Smooth muscle cell (in vitro differentiated cells): ENCODE measurements around the gene PKNOX1. TPM values are rescaled to one million over a fixed set of nuclear protein-coding genes. Genes with fewer than 3 reads are reported as not detected.

Experiments used
- DNase-seq: peaks from one replicate; lab custom pipeline; 2025; ENCODE audit not compliant: unreplicated experiment; lab: John Stamatoyannopoulos, UW
- H2AFZ ChIP-seq: fragments of 200-600 bp; sonication (generic); 2 replicates; pipeline ENCODE4 v1.6.0; 2016; ENCODE audit warnings: antibody characterized with exemption, low read depth, mild to moderate bottlenecking
- H3F3A ChIP-seq: fragments of 200-600 bp; sonication (generic); 2 replicates; pipeline ENCODE4 v1.6.0; 2017; ENCODE audit warnings: antibody characterized with exemption, low read depth
- H3K27ac ChIP-seq: fragments of 200-600 bp; sonication (generic); 2 replicates; pipeline ENCODE4 v1.5.1; 2016; ENCODE audit warnings: low read depth, mild to moderate bottlenecking
- H3K27me3 ChIP-seq: fragments of 200-600 bp; sonication (generic); 2 replicates; pipeline ENCODE4 v1.6.1; 2016; ENCODE audit warnings: low read depth, mild to moderate bottlenecking
- H3K36me3 ChIP-seq: fragments of 200-600 bp; sonication (generic); 2 replicates; pipeline ENCODE4 v1.5.1; 2016; ENCODE audit warnings: low read depth
- H3K4me1 ChIP-seq: fragments of 200-600 bp; sonication (generic); 2 replicates; pipeline ENCODE4 v1.5.1; 2016; ENCODE audit warnings: low read depth
- H3K4me2 ChIP-seq: fragments of 200-600 bp; sonication (generic); 2 replicates; pipeline ENCODE4 v1.6.0; 2016; ENCODE audit warnings: mild to moderate bottlenecking
- H3K4me3 ChIP-seq: fragments of 200-600 bp; sonication (generic); 2 replicates; pipeline ENCODE4 v1.5.1; 2016; ENCODE audit warnings: mild to moderate bottlenecking
- H3K79me2 ChIP-seq: fragments of 200-600 bp; sonication (generic); 2 replicates; pipeline ENCODE4 v1.6.0; 2016; ENCODE audit warnings: low read depth, mild to moderate bottlenecking
- H3K9ac ChIP-seq: fragments of 200-600 bp; sonication (generic); 2 replicates; pipeline ENCODE4 v1.6.0; 2016; ENCODE audit warnings: low read depth
- H3K9me3 ChIP-seq: fragments of 200-600 bp; sonication (generic); replicated peaks from 2 replicates; pipeline ENCODE4 v1.5.1; 2016; ENCODE audit warnings: low read depth
- H4K20me1 ChIP-seq: fragments of 200-600 bp; sonication (generic); 2 replicates; pipeline ENCODE4 v1.6.0; 2016; ENCODE audit warnings: low read depth
- WGBS: methylation state at CpG from one replicate; pipeline ENCODE4 v1.1.7; 2016; ENCODE audit warnings: low lambda C conversion rate; 5-methylcytosine and 5-hydroxymethylcytosine counted together
- polyA plus RNA-seq: library from polyadenylated mRNA; unstranded; fragments of >200 nt; fragmentation: Nextera tagmentation; extraction: Ambion mirVana; gene quantifications from 2 replicates; pipeline ENCODE4 v1.2.1, GENCODE V29; 2016
- total RNA-seq: library from RNA; depleted of rRNA; stranded (reverse); fragments of >200 nt; gene quantifications from 2 replicates; pipeline ENCODE4 v1.2.3, GENCODE V29; 2014
- TF ChIP-seq, protein P1 (sequence below): fragments of 200-600 bp; sonication (generic); IDR thresholded peaks from 2 replicates; pipeline ENCODE4 v1.5.1; 2017; ENCODE audit warnings: borderline replicate concordance, mild to moderate bottlenecking, antibody characterized with exemption; ENCODE audit not compliant: insufficient read depth, poor library complexity, severe bottlenecking

The PKNOX1 gene
- total and polyA plus RNA-seq, 2 experiments from 2014 or later, result 20.4 to 28.5 TPM

DNA sequence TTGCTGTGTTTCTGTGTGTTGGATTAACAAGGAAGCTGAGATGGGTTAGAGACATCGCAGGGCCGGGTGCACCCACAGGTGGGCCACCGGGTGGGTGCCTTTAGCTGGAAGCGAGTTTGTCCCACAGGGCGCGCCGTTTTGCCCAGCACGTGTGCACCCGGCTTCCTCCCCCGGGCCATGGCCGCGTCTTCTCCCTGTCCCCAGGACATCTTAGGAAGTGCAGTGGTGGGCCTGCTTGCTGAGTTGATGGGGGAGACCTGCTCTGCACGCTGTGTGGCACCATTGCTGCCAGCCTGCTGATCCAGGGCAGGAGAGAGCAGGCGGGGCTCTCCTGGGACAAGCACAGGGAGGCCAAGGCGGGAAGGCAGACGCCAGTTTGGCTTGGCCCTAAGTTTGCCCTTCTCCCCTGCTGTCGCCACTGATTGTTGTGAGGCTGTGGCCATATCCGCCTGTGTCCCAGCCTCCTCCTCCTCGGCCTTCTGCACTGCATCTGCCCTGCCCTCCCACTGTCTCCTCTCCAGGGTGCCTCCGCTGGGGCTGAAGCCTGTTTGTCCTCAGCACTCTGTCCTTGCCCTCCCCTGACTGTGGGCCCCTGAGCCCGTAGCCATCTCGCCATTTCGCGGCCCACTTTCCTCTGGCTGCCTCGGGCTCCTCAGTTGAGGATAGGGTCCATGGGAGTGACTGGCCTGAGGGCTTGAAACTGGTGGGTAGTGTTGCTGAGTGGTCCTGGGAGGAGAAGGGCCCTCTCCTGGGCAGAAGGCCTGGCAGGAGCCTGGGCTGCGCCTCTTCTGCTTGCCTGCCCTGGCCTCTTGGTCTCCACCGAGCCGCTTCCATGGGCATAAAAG is 47.6 kb downstream of the PKNOX1 start:
- 98% methylated on average over 26 of the region's 28 CpGs for WGBS
- H3K9ac ChIP-seq, result no peak overlapping the region
- no peak overlapping the region for H3K4me2 ChIP-seq
- peaks cover 3% of the 10 kb centered on the region for H3K36me3 ChIP-seq
- H3K4me1 ChIP-seq, result no peaks in the 10 kb centered on the region
- no peak overlapping the region for H2AFZ ChIP-seq
- no peaks in the 10 kb centered on the region for H3K9me3 ChIP-seq
- H3K79me2 ChIP-seq, result no peaks in the 10 kb centered on the region
- H3K27ac ChIP-seq, result no peak overlapping the region
- H3K27me3 ChIP-seq, result no peaks in the 10 kb centered on the region
- TF ChIP-seq, protein P1, sequence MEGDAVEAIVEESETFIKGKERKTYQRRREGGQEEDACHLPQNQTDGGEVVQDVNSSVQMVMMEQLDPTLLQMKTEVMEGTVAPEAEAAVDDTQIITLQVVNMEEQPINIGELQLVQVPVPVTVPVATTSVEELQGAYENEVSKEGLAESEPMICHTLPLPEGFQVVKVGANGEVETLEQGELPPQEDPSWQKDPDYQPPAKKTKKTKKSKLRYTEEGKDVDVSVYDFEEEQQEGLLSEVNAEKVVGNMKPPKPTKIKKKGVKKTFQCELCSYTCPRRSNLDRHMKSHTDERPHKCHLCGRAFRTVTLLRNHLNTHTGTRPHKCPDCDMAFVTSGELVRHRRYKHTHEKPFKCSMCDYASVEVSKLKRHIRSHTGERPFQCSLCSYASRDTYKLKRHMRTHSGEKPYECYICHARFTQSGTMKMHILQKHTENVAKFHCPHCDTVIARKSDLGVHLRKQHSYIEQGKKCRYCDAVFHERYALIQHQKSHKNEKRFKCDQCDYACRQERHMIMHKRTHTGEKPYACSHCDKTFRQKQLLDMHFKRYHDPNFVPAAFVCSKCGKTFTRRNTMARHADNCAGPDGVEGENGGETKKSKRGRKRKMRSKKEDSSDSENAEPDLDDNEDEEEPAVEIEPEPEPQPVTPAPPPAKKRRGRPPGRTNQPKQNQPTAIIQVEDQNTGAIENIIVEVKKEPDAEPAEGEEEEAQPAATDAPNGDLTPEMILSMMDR, result no peak
- H3F3A ChIP-seq, result peaks cover 15% of the 10 kb centered on the region
- no peaks in the 10 kb centered on the region for H4K20me1 ChIP-seq
- DNase-seq, result no peak
- H3K4me3 ChIP-seq, result no peak overlapping the region

- no peak for DNase-seq
- Histone ChIP-seq H3K27ac (no peak overlapping the region), H3K4me3 (no peak overlapping the region), H4K20me1 (no peaks in the 10 kb centered on the region), H3F3A (peaks cover 20% of the 10 kb centered on the region), H3K4me1 (peaks cover 1% of the 10 kb centered on the region), H3K9me3 (no peaks in the 10 kb centered on the region), H3K36me3 (no peaks in the 10 kb centered on the region), H3K4me2 (no peak overlapping the region), H3K79me2 (no peaks in the 10 kb centered on the region), H3K9ac (no peak overlapping the region), H3K27me3 (no peaks in the 10 kb centered on the region), H2AFZ (no peak overlapping the region)
- TF ChIP-seq, protein P1, result no peak
- 87% methylated on average over 8 of the region's 8 CpGs for WGBS
Measured at GRCh38 chr21:43023175-43023574, 48.8 kb downstream of the PKNOX1 start.

DNA sequence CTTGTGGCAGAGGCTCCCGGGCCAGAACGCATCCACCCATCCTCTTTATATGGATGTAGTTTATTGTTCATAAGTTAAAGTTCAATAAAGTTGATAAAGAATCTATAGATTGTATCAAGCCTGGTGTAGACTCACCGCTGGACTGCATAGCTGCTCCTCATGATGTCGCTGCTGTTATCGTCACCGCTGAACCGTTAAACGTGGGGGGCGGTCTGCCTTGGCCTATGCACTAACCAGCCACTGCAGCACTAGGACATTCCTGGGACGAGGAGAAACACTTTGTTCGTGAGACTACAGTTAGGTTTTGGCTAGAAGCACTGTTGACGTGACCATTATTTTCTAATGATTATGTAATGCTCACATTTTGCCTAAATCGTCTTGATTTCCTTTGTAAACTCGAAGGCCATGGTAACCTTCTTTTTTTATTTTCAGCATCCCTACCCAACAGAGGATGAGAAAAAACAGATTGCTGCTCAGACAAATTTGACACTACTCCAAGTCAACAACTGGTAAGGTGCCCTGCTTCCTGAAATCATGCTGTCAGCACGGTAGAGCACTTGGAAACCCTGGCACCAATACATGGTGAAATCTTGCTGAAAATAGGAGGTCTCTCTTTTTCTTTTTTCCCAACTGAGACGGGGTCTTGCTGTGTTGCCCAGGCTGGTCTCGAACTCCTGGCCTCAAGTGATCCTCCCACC is 50.2 kb downstream of the PKNOX1 start:
- Histone ChIP-seq H3K27ac (peak overlapping the region; percentile 96), H3K4me1 (peaks cover 6% of the 10 kb centered on the region), H3K9ac (no peak overlapping the region), H3K36me3 (no peaks in the 10 kb centered on the region), H2AFZ (no peak overlapping the region), H3F3A (peaks cover 20% of the 10 kb centered on the region), H3K4me3 (no peak overlapping the region), H3K4me2 (no peak overlapping the region), H3K9me3 (no peaks in the 10 kb centered on the region), H3K27me3 (no peaks in the 10 kb centered on the region), H3K79me2 (no peaks in the 10 kb centered on the region), H4K20me1 (no peaks in the 10 kb centered on the region)
- WGBS, result 95% methylated on average over 17 of the region's 17 CpGs
- TF ChIP-seq, protein P1, result no peak
- no peak for DNase-seq
